ENCODE measurements around the gene SLC8A2.

The SLC8A2 gene

DNA sequence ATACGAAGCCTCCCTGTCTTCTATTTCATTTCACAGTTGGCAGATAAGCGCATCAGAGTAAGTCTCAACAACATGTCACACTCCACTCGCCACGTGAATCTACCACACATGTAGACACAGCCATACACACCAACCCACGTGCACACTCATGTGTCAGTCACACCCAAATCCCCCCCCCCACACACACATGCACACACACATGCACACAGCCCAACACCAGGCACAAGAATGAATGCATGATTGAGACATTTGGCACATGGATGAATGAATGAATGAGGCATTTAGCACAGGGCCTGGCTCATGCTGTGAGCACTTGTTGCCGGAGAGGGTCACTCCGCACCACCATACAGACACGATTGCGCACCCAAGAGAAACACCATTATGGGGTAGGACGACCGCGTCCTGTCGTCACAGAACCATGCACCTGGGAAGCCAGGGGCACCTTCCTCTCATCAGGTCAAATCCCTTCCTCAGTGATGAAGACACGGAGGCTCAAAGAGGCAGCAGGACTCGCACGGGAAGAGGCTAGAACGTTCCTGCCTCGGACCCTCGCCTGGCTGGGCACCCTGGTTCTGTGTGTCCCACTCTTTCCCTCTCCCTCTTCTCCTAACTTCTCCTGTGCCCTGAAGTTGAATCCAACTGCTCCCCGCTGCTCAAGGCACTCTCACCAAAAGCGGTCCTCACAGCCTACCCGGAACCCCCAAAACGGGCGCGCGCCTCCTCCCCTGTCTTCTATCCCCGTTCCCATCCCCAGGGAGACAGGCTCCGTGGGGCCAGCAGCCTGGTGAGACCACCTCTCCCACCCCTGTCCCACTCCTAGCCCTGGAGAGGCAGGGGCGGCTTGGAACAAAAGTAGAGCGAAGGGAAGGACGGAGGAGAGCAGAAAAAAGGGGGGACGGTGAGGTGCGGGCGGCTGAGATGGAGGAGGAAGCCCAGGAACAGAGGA, 53.7 kb downstream of the SLC8A2 start:
- peak overlapping the region; percentile 53 for H3K4me3 ChIP-seq (ENCODE audit: low read depth, low read length)
- peaks cover 12% of the 10 kb centered on the region for H3K36me3 ChIP-seq
- no peaks in the 10 kb centered on the region for H3K9me3 ChIP-seq (ENCODE audit: severe bottlenecking)
- H3K27me3 ChIP-seq (ENCODE audit: insufficient read depth, low read depth, severe bottlenecking): no peaks in the 10 kb centered on the region
- TF ChIP-seq, protein P1, sequence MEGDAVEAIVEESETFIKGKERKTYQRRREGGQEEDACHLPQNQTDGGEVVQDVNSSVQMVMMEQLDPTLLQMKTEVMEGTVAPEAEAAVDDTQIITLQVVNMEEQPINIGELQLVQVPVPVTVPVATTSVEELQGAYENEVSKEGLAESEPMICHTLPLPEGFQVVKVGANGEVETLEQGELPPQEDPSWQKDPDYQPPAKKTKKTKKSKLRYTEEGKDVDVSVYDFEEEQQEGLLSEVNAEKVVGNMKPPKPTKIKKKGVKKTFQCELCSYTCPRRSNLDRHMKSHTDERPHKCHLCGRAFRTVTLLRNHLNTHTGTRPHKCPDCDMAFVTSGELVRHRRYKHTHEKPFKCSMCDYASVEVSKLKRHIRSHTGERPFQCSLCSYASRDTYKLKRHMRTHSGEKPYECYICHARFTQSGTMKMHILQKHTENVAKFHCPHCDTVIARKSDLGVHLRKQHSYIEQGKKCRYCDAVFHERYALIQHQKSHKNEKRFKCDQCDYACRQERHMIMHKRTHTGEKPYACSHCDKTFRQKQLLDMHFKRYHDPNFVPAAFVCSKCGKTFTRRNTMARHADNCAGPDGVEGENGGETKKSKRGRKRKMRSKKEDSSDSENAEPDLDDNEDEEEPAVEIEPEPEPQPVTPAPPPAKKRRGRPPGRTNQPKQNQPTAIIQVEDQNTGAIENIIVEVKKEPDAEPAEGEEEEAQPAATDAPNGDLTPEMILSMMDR (IDR thresholded peaks at IDR 0.05; ENCODE audit: low read depth, low read length): no peak
- no peak overlapping the region for H3K27ac ChIP-seq
- no peak for DNase-seq

DNA sequence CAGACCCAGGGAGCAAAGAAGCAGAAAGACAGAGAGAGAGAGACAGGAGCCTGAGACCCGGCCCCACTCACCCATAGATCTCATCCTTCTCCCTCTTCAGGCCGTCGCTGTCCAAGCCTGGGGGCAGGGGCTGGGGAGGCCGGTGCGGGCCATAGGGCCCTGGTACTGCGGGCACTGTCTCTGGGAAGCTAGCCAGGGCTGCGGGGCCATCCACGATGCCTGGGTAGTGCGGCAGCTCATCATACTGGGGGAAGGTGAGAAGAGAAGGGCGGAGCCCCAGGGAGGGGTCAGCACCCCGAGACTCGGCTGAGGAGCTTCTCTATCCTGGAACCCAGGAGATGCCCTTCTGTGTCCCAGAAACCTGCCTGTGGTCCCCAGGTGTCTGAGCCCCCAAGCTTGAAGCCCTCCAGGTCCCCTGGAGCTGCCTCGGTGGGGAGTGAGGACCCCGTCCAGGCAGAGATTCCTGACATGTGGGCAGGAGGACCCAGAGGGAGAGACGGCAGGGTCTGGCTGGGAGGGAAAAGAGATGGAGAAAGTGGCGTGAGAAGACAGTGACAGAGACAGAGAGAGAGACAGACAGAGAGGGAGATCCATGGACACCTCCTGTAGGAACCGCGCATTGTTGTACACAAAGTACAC, 54.5 kb downstream of the SLC8A2 start:
- Histone ChIP-seq H3K27me3 (ENCODE audit: insufficient read depth, low read depth, severe bottlenecking) (no peaks in the 10 kb centered on the region), H3K36me3 (peaks cover 12% of the 10 kb centered on the region)
- DNase-seq: no peak

DNA sequence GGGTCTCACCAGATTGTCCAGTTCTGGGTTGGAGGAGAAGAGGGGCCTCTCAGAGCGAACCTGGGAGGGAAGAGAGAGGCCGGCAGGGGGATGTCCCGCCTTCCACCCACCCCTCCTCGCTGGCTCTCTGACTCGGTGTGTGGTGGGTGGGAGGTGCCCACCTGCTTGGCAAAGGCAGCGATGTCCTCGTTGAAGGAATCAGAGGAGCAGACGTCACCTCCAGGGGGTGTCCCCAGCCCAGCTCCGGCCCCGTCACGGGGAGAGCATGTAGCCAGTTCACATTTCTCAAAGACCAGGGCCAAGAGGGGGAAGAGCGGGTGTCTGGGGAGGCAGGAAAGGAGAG, 55.1 kb downstream of the SLC8A2 start:
- H3K9me3 ChIP-seq (ENCODE audit: severe bottlenecking): no peaks in the 10 kb centered on the region
- TF ChIP-seq, protein P1 (IDR thresholded peaks at IDR 0.05; ENCODE audit: low read depth, low read length): no peak
- peaks cover 12% of the 10 kb centered on the region for H3K36me3 ChIP-seq
- H3K27ac ChIP-seq: no peak overlapping the region
- H3K27me3 ChIP-seq (ENCODE audit: insufficient read depth, low read depth, severe bottlenecking): no peaks in the 10 kb centered on the region
- H3K4me3 ChIP-seq (ENCODE audit: low read depth, low read length): no peak overlapping the region
- DNase-seq: no peak

More for the DNA sequence above, 54.5 kb downstream of the SLC8A2 start:
- no peaks in the 10 kb centered on the region for H3K9me3 ChIP-seq (ENCODE audit: severe bottlenecking)
- H3K4me3 ChIP-seq (ENCODE audit: low read depth, low read length): no peak overlapping the region
- H3K27ac ChIP-seq: no peak overlapping the region
- TF ChIP-seq, protein P1 (IDR thresholded peaks at IDR 0.05; ENCODE audit: low read depth, low read length): no peak

DNA sequence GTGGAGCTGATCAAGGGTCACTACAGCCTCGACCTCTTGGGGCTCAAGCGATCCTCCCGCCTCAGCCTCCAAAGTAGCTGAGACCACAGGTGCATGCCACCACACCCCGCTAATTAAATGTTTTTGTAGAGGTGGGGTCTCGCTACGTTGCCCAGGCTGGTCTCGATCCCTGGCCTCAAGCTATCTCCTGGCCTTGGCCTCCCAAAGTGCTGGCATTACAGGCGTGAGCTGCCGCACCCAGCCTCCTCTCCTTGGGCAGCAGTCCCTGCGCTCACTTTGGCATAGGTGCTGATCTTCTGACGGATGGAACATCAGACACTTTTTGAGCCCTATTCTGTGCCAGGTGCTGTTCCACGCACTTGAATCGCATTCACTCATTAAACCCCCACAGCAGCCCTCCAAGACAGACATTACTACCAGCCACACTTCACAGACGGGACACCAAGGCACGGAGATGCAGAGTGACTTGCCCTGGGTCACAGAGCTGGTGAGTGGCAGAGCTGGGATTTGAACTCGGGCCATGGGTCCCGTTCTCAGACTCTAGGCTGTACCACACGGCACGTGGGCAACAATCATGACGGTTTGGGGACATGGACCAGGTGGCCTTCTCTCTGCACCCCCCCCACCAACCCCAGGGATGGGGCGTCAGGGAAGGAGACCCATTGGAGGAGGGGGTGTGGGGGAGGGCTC, 55.6 kb downstream of the SLC8A2 start:
- Histone ChIP-seq H3K27me3 (ENCODE audit: insufficient read depth, low read depth, severe bottlenecking) (no peaks in the 10 kb centered on the region), H3K4me3 (ENCODE audit: low read depth, low read length) (no peak overlapping the region), H3K27ac (no peak overlapping the region), H3K9me3 (ENCODE audit: severe bottlenecking) (no peaks in the 10 kb centered on the region), H3K36me3 (peaks cover 12% of the 10 kb centered on the region)
- DNase-seq: no peak
- TF ChIP-seq, protein P1 (IDR thresholded peaks at IDR 0.05; ENCODE audit: low read depth, low read length): no peak

DNA sequence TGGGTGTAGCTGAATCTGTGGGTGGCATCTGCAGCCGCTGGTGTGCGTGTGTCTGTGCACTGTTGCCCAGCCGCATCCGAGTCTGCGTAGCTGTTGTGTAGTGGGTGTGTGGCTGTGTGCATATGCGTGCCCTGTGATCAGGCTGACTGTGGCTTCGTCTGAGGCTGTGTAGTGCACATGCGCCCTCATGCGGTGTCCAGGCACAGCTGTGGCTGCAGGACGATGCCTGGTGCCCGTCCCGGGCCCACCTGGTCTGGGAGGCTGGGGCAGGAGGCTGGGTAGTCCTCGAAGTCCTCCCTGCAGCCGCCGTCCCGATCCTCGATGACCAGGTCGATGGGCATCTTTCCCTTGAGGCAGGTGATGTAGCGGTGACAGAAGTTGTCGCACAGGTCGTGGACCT, 57.2 kb downstream of the SLC8A2 start:
- TF ChIP-seq, protein P1 (IDR thresholded peaks at IDR 0.05; ENCODE audit: low read depth, low read length): peak; percentile 85
- Histone ChIP-seq H3K9me3 (ENCODE audit: severe bottlenecking) (no peaks in the 10 kb centered on the region), H3K27ac (no peak overlapping the region), H3K36me3 (peaks cover 12% of the 10 kb centered on the region), H3K4me3 (ENCODE audit: low read depth, low read length) (no peak overlapping the region), H3K27me3 (ENCODE audit: insufficient read depth, low read depth, severe bottlenecking) (no peaks in the 10 kb centered on the region)
- DNase-seq: peak; percentile 80

All from WERI-Rb-1 (cell line).